ENCODE results near the gene KCNJ2.

- TF ChIP-seq CTCF (IDR thresholded peaks at IDR 0.05) (no peak), POLR2A (IDR thresholded peaks at IDR 0.05) (no peak)
Observed at GRCh38 chr17:70134042-70134441, 35.3 kb upstream of the KCNJ2 start.
